HTERT RPE-1 (cell line): ENCODE measurements around the gene SMTN.
"Not testable (repeated sequence)": the region's sequence is repeated elsewhere in the genome, so short reads cannot be mapped to it uniquely, and the experiment has no call there.

Experiments used
- in situ Hi-C: fragments of 300-500 bp; cut with MboI; formaldehyde crosslinking; loops from 4 replicates; pipeline ENCODE4 v1.14.3; 2020; ENCODE audit warnings: low sequenced_read_pairs

The SMTN gene

GRCh38 chr22:31103111-31103510, 22.0 kb downstream of the SMTN start:
- in situ Hi-C loops, result no loop called here

DNA sequence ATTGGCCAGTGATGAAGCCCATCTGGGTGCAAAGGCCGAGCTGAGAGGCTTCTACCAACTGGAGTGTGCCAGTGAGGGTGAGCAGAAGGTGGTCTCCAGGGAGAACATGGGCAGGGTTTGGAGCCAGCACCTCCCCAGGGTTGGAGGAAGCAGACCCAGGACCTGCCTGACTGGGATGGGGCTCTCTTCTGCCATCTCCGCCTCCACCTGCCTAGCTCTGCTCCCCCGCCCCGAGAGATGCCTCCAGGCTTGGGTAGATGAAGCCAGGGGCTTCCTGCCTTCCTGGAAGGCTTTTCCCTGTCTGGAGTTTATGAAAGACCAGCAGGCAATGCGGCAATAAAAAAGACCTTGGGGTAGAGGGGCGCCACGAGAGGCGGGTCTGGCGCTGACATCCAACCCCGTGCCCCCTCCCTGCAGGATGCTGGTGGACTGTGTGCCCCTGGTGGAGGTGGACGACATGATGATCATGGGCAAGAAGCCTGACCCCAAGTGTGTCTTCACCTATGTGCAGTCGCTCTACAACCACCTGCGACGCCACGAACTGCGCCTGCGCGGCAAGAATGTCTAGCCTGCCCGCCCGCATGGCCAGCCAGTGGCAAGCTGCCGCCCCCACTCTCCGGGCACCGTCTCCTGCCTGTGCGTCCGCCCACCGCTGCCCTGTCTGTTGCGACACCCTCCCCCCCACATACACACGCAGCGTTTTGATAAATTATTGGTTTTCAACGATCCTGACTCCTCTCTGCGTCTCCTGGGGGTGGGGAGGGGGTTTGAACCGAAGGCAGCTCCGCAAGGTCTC, 23.0 kb downstream of the SMTN start:
- in situ Hi-C loops, result no loop called here

DNA sequence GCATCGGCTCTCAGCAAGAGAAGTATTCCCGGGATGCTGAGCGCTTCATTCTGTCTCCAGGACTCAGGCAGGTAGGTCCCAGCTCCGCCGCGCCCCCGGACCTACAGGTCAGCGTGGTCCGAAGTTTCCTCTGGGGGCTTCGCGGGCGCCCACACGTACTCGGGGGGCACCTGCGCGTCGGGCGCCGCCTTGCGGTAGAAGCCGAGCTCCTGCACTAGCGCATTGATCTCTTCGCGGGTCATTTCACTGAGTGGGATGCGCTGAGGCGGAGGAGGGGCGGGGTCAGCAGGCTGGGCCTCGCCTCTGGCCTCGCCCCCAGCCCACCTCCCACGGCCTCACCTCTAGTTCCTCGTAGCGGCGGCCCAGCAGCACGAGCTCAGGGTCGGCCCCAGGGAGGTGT, 23.8 kb downstream of the SMTN start:
- in situ Hi-C loops, result no loop called here

- in situ Hi-C loops, result no loop called here
Measured at GRCh38 chr22:31105282-31105929, 24.3 kb downstream of the SMTN start.

DNA sequence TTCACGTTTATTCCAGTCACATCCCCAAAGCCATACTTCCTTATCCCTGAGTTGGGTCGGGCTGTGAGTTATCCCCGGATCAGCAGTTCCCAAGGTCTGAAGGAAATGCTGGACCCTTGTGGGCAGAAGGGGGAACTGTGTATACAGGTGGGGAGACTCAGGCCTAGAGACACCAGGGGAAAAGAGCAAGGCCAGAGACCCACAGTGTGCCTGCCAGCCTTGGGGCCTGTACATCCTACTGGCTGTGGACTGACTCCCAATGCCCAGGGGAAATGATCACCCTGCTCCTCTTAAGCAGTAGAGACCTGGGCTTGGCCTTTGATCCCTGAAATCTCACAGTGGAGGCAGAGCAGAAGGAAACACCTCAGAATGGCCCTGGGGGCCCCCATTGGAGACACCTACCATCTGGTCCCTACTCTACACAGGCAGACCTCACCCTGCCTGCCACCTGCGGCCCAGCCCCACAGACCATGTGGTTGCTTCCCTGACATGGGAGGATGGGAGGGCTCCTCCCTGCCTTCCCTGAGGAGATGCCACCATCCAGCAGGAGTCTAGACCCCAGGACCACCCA, 25.0 kb downstream of the SMTN start:
- in situ Hi-C loops, result no loop called here

- in situ Hi-C loops, result no loop called here
Measured at GRCh38 chr22:31106731-31107177, 25.6 kb downstream of the SMTN start.

DNA sequence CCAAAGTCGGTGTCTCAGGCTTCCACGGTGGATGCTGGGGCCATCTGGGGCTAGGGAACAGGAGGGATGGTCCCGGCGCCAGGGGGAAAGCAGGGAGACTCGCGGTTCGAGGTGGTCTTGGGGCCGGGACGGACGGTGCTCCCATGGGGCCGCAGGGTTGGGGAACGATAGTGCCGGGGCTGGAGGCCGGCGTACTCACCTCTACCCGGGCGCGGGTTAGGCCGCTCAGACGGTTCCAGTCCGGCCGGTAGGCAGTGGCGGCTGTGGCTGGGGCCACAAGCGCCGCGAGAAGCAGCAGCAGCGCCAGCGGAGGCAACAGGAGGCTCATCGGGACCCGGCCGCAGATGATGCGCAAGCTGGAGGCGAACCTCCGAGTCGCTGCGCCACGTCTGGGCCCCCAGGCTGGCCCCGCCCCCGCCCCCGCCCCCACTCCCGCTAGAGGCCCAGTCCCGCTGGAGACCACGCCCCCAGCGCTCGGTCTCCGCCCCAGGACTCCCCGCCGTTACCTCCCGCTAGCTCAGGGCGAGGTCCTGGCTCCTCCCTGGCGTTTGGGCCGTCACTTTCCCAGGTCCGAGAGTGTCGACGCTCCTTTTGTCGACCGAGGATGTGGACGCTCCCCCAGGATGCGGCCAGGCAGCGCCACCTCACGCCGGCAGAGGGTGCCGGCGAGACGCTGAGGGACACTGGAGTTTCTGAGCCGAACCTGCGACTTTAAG, 26.2 kb downstream of the SMTN start, which contains the start of gene SELENOM:
TSS of gene SELENOM (minus strand) at position 391 of the 716 bp plus-strand sequence. CDS start at position 328, 63 bp downstream.
- in situ Hi-C loops, result no loop called here

DNA sequence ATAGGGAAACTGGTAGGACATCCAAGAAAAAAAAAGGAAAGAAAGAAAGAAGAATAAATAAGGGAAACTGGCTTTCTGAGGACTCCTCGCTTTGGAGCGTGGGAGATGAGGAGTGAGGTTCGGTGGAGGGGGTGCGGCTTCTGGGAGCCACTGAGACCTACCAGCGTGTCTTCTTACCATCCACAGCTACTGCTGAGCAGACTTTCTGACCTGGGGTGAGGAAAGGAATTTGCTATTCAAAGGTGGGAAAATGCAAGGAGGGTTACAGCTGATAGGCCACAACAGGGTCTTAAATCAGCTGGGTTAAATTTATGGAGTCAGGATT, 26.7 kb downstream of the SMTN start:
- in situ Hi-C loops, result no loop called here

DNA sequence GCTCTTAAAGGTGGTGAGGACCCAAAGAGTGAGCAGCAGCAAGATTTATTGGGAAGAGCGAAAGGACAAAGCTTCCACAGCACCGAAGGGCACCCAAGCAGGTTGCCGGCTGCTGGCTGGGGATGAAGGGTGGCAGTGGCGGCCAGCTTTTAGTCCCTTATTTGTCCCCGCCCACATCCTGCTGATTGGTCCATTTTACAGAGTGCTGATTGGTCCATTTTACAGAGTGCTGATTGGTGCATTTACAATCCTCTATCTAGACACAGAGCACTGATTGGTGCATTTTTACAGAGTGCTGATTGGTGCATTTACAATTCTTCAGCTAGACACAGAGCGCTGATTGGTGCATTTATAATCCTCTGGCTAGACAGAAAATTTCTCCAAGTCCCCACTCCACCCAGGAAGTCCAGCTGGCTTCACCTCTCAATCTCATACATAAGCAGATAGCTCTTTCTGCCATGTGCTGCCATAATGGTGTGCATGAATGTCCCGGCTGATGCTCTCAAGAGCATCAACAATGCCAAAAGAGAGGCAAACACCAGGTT, 31.5 kb downstream of the SMTN start:
- in situ Hi-C loops, result not testable (repeated sequence)

DNA sequence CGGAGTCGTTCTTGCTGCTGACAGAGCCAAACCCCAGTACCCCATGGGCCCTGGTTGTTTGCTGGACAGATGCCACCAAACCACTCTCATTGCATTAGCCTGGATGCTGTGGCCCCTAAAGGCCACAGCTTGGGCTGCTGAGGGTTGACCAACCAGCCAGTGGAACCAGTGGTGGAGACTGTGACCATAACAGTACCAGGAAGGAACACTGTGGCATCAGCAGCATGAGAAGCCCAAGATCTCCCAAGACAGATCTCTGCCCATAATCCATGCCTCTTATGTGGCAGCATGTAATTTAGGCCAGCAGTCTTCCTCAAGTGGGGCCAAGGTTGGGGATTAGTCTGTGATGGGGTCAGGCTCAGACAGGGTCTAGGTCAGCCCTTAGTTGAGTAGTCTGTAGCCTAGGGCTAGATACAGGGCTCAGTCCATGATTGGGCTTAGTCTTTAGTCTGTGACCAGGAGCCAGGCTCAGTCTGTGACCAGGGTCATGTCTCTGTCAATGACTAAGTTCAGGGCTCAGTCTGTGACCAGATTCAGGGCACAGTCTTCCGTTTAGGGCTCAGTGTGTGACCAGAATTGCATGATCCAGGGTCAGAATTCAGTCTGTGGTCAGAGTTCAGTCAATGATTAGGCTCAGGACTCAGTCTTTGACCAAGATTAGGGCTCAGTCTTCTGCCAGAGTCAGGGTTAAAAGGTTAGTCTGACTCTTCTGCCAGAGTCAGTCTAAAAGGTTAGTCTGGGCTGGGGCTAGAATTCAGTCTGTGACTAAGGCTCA, 37.1 kb downstream of the SMTN start:
- in situ Hi-C loops, result no loop called here

DNA sequence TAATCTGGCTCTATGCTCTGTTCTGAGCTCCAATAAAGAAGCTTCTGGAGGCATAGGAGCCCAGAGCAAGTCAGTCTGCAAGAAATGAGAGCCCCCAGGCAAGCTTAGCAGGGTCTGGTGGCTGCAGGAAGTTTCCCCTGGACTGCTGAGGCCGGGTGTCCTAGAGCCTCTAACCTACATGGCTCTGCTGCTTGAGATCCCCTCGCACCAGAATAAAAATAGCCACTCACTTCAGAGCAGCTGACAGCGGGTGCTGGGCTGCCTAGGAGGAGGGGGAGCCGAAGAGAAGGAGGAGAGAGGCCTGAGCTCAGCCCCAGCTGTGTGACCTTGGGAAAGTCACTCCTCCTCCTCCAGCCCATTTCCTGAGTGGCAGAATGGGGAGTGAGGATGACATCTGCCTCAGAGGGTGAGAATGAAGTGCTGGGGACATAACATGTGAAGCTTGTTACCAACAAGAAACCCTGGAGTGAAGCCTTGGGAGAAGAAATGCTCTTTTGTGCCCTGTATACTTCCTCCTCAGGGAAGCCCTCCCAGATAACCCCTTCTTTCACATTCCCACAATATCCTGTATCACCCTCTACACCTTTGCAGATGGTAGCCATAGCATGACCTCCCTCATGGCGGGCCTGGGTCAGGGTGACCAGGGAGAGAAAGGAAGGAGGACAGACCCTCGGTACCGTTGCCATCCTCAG, 38.1 kb downstream of the SMTN start:
- in situ Hi-C loops, result no loop called here

DNA sequence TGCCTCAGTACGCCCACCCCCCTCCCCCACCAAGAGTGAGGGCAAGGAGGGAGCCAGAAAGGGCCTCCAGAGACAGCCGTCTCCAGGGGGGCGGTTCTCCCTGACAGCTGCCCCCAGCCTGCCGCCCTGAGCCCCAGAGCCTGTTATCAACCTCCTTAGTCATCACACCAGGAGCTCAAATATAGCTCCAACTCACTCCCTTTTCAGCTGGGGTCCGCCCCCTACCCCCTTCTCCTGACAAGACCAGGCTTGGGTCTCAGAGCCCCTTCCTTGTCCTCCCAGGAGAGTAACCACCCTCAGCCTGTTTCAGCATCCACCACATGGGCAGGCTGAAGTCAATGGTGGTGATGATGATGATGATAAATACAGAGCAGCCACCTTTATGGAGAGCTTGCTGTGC, 39.1 kb downstream of the SMTN start:
- in situ Hi-C loops, result no loop called here

DNA sequence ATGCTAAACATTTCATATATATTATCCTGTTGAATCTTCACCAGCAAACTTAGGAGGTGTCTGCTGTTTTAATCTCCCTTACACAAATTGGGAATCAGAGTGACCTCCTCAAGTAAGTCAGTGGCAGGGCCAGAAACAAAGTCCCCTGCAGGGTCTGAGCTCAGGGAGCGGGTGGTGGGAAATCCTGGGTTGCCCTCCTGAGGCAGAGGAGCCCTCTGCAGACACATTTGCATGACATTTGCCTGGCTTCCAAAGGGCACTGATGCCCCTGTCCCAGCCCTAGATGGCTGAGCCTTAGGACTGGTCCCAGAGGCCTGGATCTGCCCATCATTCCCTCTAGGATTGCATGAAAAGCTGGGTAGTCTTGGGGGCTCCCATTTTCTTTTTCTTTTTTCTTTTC, 39.5 kb downstream of the SMTN start:
- in situ Hi-C loops, result no loop called here

GRCh38 chr22:31121403-31121802, 40.3 kb downstream of the SMTN start:
- in situ Hi-C loops, result no loop called here

DNA sequence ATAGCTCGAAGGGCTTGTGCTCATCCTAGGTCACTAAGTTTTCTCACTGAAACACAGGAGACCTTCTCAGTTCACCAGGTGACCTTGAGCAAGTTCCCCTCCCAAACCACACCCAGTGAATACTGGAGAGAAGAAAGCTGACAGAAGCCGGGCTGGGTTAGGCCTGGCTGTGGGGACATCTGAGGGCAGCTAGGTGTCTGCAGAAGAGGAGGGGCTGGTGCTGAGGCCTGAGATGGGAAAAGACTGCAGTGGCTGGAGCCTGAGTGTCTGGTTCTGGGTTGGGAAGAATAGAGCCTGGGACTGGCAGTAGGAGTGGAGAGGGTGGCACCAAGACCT, 41.0 kb downstream of the SMTN start:
- in situ Hi-C loops, result no loop called here

- in situ Hi-C loops, result no loop called here
Measured at GRCh38 chr22:31122532-31123291, 41.6 kb downstream of the SMTN start, which contains the start of gene INPP5J. TSS of gene INPP5J (plus strand) at chr22:31122966. CDS start at chr22:31123015, 49 bp downstream.

DNA sequence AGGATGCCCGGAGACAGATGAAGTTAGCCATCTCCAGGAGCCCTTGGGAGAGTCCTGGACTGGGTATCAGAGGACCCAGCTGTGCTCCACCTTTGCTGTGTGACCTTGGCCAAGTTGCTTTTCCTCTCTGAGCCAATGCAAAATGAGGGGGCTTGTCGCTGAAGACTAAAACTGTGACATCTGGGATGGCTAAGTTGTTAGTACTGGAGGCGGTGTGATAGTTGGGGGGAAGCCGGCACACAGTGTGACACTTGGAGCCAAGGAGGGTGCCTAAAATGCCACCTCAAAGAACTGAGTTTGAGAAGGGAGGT, 42.1 kb downstream of the SMTN start:
- in situ Hi-C loops, result no loop called here

GRCh38 chr22:31124290-31124689, 43.2 kb downstream of the SMTN start:
- in situ Hi-C loops, result no loop called here

- in situ Hi-C loops, result no loop called here
Measured at GRCh38 chr22:31124811-31125465, 43.8 kb downstream of the SMTN start.
